NB4 (cell line): ENCODE data around the gene TOGARAM2.

Experiments
- CTCF ChIP-seq: IDR thresholded peaks from one replicate; pipeline ENCODE4 v1.5.1; 2012; ENCODE audit warnings: low read depth, low read length
- MAX ChIP-seq: IDR thresholded peaks from 2 replicates; pipeline ENCODE4 v1.6.1; 2011; ENCODE audit warnings: low read depth, low read length
- POLR2A ChIP-seq: IDR thresholded peaks from 2 replicates; pipeline ENCODE4 v1.6.1; 2011; ENCODE audit warnings: mild to moderate bottlenecking; ENCODE audit not compliant: insufficient read length; ENCODE audit errors: extremely low read depth

- no peak for TF ChIP-seq CTCF
- no peak for TF ChIP-seq POLR2A
- no peak for TF ChIP-seq MAX
Measured at GRCh38 chr2:29000956-29001355, 19.9 kb downstream of the TOGARAM2 start.
